Spinal cord (tissue), 10 donors: ENCODE measurements around the gene ARL17A. TPM values are rescaled to one million over a fixed set of nuclear protein-coding genes. Genes with fewer than 3 reads are reported as not detected.
"Not testable (repeated sequence)": the region's sequence is repeated elsewhere in the genome, so short reads cannot be mapped to it uniquely, and the experiment has no call there.

Experiments used
- DNase-seq, 6 donors: peaks; one replicate each; pipeline versions ENCODE4 v3.0.0 to v3.0.0-alpha.2; 2013 to 2015; ENCODE audit warnings: low spot score in 6 of 6, low read depth in 4 of 6
- H3K27ac ChIP-seq: one replicate; pipeline ENCODE4 v1.5.1; 2013; ENCODE audit warnings: low read depth, low read length, control low read depth
- H3K27me3 ChIP-seq: one replicate; pipeline ENCODE4 v1.6.1; 2013; ENCODE audit warnings: low read length; ENCODE audit not compliant: control insufficient read depth, insufficient read depth
- H3K36me3 ChIP-seq: one replicate; pipeline ENCODE4 v1.6.1; 2013; ENCODE audit warnings: low read length; ENCODE audit not compliant: control insufficient read depth, insufficient read depth
- H3K4me1 ChIP-seq: one replicate; pipeline ENCODE4 v1.6.1; 2013; ENCODE audit warnings: low read length; ENCODE audit not compliant: control insufficient read depth, insufficient read depth
- H3K4me3 ChIP-seq: one replicate; pipeline ENCODE4 v1.5.1; 2013; ENCODE audit warnings: low read depth, low read length, control low read depth
- H3K9me3 ChIP-seq: one replicate; pipeline ENCODE4 v1.6.1; 2013; ENCODE audit warnings: low read length; ENCODE audit not compliant: control insufficient read depth, insufficient read depth
- WGBS: methylation state at CpG from one replicate; pipeline ENCODE4 v1.1.5; 2013; ENCODE audit warnings: missing lambda C conversion rate; ENCODE audit not compliant: insufficient coverage; 5-methylcytosine and 5-hydroxymethylcytosine counted together
- polyA plus RNA-seq, 2 donors: library from polyadenylated mRNA; unstranded; fragments of 120-200 nt; gene quantifications; one replicate each; pipeline ENCODE4 v1.2.1, GENCODE V29; 2013; ENCODE audit not compliant: insufficient read length in 2 of 2
- total RNA-seq, 2 donors: library from RNA; depleted of rRNA in 1 of 2; stranded (reverse); fragments of 120-200 nt in 1 of 2; fragments of >200 nt in 1 of 2; gene quantifications; one replicate each; pipeline versions ENCODE4 v1.2.3 to v1.2.4, GENCODE V29; 2013 to 2014
- donor health status: healthy.

ARL17A gene
- total and polyA plus RNA-seq, 4 donors = 7.6 to 47.4 (median 23.2) TPM

DNA sequence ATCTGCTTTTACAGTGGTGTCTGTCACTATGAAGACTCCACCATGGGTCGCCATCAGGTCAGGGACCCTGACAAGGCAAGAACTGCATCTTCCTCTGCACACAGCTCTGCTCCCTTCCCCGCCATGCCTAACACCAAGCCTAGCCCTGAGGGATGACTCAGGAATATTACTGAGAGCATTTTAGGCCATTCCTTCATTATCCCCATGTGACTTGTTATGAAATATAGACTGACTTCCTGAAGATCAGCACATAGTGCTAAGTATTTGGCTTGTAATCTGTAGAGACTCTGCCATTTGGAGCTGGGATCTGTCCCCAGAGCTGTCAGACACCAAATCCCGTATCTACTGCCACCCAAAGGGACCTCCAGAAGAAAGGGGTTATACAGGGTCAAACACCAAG is 19.4 kb downstream of the ARL17A start:
- not testable (repeated sequence) for H3K9me3 ChIP-seq, H3K4me1 ChIP-seq, H3K36me3 ChIP-seq, H3K27ac ChIP-seq, DNase-seq, H3K27me3 ChIP-seq, H3K4me3 ChIP-seq
- no CpG with 5 or more reads among the region's 3 CpGs for WGBS

- not testable (repeated sequence) for H3K36me3 ChIP-seq, H3K4me1 ChIP-seq, H3K4me3 ChIP-seq, DNase-seq, H3K27me3 ChIP-seq, H3K9me3 ChIP-seq, H3K27ac ChIP-seq
- no CpG with 5 or more reads among the region's 20 CpGs for WGBS
Observed at GRCh38 chr17:46559155-46559554, 20.3 kb downstream of the ARL17A start.

GRCh38 chr17:46548607-46549006 is 30.9 kb downstream of the ARL17A start:
- not testable (repeated sequence) for DNase-seq, H3K4me1 ChIP-seq
- 76% methylated on average over 3 of the region's 10 CpGs for WGBS

DNA sequence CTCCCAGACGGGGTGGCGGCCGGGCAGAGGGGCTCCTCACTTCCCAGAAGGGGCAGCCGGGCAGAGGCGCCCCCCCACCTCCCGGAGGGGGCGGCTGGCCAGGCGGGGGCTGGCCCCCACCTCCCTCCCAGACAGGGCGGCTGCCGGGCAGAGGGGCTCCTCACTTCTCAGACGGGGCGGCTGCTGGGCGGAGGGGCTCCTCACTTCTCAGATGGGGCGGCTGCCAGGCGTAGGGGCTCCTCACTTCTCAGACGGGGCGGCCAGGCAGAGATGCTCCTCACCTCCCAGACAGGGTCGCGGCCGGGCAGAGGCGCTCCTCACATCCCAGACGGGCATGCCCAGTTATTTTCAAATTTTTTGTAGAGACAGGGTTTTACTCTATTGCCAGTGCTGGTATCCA is 44.8 kb downstream of the ARL17A start:
- H3K9me3 ChIP-seq, H3K36me3 ChIP-seq: not testable (repeated sequence)
- WGBS = 100% methylated on average over 12 of the region's 22 CpGs

More at GRCh38 chr17:46548607-46549006, 30.9 kb downstream of the ARL17A start:
- H3K27me3 ChIP-seq, H3K27ac ChIP-seq, H3K9me3 ChIP-seq, H3K4me3 ChIP-seq, H3K36me3 ChIP-seq: not testable (repeated sequence)

DNA sequence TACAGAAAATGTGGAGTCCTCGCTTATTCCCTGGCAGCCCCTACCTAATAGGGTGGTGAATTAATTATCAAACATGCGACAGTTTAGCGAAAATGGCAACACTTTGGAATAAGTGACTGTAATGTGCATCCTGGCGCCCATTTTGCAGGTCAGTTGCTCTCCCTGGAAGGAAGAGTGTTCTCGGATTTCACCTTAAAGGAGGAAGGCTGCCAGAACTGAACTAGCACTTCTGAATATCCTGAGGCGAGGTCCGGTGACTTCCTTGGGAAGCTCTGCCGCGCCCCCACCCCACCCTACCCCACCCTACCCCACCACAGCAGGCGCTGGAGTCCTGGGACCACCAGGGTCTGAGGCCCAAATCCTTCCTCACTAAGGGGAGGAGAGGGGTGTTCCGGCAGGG is 67.3 kb downstream of the ARL17A start, which contains the start of gene LRRC37A2:
Gene LRRC37A2, plus strand, starts transcription at position 301 of the 400 bp plus-strand sequence. CDS start 245 bp downstream, outside the sequence.
- not testable (repeated sequence) for H3K27ac ChIP-seq, H3K4me3 ChIP-seq, H3K36me3 ChIP-seq, H3K27me3 ChIP-seq, DNase-seq, H3K4me1 ChIP-seq, H3K9me3 ChIP-seq
- no CpG with 5 or more reads among the region's 11 CpGs for WGBS

More for the DNA sequence above, 44.8 kb downstream of the ARL17A start:
- H3K4me1 ChIP-seq, DNase-seq, H3K4me3 ChIP-seq, H3K27ac ChIP-seq, H3K27me3 ChIP-seq: not testable (repeated sequence)

DNA sequence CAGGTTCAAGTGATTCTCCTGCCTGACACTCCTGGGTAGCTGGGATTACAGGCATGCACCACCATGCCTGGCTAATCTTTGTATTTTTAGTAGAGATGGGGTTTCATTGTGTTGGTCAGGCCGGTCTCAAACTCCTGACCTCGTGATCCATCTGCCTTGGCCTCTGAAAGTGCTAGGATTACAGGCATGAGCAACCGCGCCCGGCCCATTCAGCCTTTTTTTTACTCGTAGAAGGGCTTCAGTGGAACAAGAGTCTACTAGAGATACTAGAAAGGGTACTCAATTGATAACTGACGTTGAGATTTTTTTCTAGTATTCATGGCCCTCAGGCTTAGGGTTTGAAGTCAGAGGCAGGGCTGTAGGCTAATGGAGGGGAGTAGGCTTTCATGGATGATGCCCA is 73.6 kb downstream of the ARL17A start:
- H3K27me3 ChIP-seq, H3K36me3 ChIP-seq, H3K4me3 ChIP-seq, H3K9me3 ChIP-seq, DNase-seq, H3K4me1 ChIP-seq, H3K27ac ChIP-seq: not testable (repeated sequence)
- no CpG with 5 or more reads among the region's 7 CpGs for WGBS

GRCh38 chr17:46499437-46500139 is 79.9 kb downstream of the ARL17A start:
- no CpG with 5 or more reads among the region's 6 CpGs for WGBS

DNA sequence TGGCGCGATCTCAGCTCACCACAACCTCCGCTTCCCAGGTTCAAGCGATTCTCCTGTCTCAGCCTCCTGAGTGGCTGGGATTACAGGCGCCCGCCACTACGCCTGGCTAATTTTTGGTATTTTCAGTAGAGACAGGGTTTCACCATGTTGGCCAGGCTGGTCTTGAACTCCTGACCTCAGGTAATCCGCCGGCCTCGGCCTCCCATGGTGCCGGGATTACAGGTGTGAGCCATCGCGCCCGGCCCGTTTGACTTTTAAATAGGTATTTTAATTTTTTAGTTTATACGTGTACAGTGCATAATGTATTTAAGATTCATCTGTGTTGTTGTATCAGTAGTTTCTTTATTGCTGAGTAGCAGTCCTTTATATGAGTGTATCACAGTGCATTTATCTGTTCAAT is 87.5 kb downstream of the ARL17A start:
- H3K9me3 ChIP-seq, H3K4me3 ChIP-seq, H3K36me3 ChIP-seq, H3K4me1 ChIP-seq, H3K27ac ChIP-seq, H3K27me3 ChIP-seq: not testable (repeated sequence)
- no CpG with 5 or more reads among the region's 16 CpGs for WGBS
- DNase-seq = peak in 1 of 6 donors; percentile 0

More at GRCh38 chr17:46499437-46500139, 79.9 kb downstream of the ARL17A start:
- H3K9me3 ChIP-seq, H3K4me3 ChIP-seq, H3K4me1 ChIP-seq, H3K27me3 ChIP-seq, H3K36me3 ChIP-seq, H3K27ac ChIP-seq: not testable (repeated sequence)
- DNase-seq = peak in 1 of 6 donors; percentile 0

GRCh38 chr17:46481310-46481709 is 98.2 kb downstream of the ARL17A start:
- not testable (repeated sequence) for H3K4me3 ChIP-seq, H3K36me3 ChIP-seq, H3K27ac ChIP-seq, H3K9me3 ChIP-seq, H3K27me3 ChIP-seq, H3K4me1 ChIP-seq, DNase-seq
- WGBS = no CpG with 5 or more reads among the region's 2 CpGs

GRCh38 chr17:46478823-46479222 is 100.7 kb downstream of the ARL17A start:
- H3K9me3 ChIP-seq, H3K27me3 ChIP-seq, H3K27ac ChIP-seq, DNase-seq, H3K4me1 ChIP-seq, H3K36me3 ChIP-seq, H3K4me3 ChIP-seq: not testable (repeated sequence)
- WGBS = no CpG with 5 or more reads among the region's 3 CpGs
